ENCODE measurements around the gene SLC6A6.

The SLC6A6 gene

GRCh38 chr3:14397046-14397445 lies 5.4 kb upstream of the SLC6A6 start:
- no peak for DNase-seq
- TF ChIP-seq, protein P1, sequence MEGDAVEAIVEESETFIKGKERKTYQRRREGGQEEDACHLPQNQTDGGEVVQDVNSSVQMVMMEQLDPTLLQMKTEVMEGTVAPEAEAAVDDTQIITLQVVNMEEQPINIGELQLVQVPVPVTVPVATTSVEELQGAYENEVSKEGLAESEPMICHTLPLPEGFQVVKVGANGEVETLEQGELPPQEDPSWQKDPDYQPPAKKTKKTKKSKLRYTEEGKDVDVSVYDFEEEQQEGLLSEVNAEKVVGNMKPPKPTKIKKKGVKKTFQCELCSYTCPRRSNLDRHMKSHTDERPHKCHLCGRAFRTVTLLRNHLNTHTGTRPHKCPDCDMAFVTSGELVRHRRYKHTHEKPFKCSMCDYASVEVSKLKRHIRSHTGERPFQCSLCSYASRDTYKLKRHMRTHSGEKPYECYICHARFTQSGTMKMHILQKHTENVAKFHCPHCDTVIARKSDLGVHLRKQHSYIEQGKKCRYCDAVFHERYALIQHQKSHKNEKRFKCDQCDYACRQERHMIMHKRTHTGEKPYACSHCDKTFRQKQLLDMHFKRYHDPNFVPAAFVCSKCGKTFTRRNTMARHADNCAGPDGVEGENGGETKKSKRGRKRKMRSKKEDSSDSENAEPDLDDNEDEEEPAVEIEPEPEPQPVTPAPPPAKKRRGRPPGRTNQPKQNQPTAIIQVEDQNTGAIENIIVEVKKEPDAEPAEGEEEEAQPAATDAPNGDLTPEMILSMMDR (IDR thresholded peaks at IDR 0.05; ENCODE audit: low read depth, low read length, missing control alignments): no peak
- no peak overlapping the region for H3K27ac ChIP-seq
- no peaks in the 10 kb centered on the region for H3K36me3 ChIP-seq (replicated peaks)
- in situ Hi-C loops (cut with HindIII; ENCODE audit: low pct_ligation_motif_present, low sequenced_read_pairs): no loop called here
- H3K27me3 ChIP-seq (replicated peaks): no peaks in the 10 kb centered on the region
- no peak overlapping the region for H3K4me3 ChIP-seq (ENCODE audit: low read depth, low read length)

GRCh38 chr3:14397531-14397930 lies 4.9 kb upstream of the SLC6A6 start:
- H3K36me3 ChIP-seq (replicated peaks): no peaks in the 10 kb centered on the region
- no peaks in the 10 kb centered on the region for H3K27me3 ChIP-seq (replicated peaks)
- in situ Hi-C loops (cut with HindIII; ENCODE audit: low pct_ligation_motif_present, low sequenced_read_pairs): no loop called here
- no peak overlapping the region for H3K27ac ChIP-seq
- no peak overlapping the region for H3K4me3 ChIP-seq (ENCODE audit: low read depth, low read length)
- TF ChIP-seq, protein P1 (IDR thresholded peaks at IDR 0.05; ENCODE audit: low read depth, low read length, missing control alignments): no peak
- DNase-seq: no peak

DNA sequence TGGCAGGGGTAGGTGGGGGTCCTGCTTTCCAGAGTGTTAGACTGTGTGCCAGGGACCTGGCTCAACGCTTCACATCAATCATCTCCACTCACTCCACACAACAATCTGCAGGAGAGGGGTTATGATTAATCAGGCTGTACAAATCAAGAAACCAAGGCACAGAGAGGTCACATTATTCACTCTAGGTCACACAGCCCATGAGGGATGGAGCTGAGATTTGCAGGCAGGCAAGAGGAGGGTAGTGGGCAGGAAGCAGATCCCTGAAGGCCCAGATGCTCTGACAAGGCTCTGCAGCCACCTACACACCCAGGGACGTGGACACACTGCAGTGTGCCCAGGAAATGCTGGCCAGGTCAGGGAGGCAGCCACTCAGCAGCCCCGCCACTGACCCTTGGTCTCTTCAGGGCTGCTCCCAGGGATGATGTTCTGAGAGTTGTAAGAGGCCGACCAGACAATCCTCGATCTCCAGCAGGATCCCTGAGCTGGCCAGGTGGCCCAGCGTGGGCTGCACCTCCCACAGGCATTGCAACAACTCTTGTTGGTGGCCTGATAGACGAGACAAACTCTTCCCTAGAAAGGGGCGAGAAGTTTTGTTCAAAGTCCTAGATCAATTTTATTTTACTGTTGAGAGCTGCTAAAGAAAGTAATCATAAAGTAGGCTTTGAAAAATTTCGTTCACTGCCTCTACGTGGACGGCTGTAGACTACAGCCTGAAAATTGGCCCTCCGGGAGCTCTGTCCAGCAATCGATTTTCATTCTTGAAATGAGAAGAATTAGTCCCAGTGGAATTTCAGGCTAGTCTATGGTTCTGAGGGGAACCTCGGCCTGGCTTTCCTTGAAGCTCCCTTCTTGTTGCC lies 4.2 kb upstream of the SLC6A6 start:
- H3K27me3 ChIP-seq (replicated peaks): no peaks in the 10 kb centered on the region
- TF ChIP-seq, protein P1 (IDR thresholded peaks at IDR 0.05; ENCODE audit: low read depth, low read length, missing control alignments): no peak
- no peaks in the 10 kb centered on the region for H3K36me3 ChIP-seq (replicated peaks)
- in situ Hi-C loops (cut with HindIII; ENCODE audit: low pct_ligation_motif_present, low sequenced_read_pairs): no loop called here
- DNase-seq: no peak
- no peak overlapping the region for H3K4me3 ChIP-seq (ENCODE audit: low read depth, low read length)
- no peak overlapping the region for H3K27ac ChIP-seq

DNA sequence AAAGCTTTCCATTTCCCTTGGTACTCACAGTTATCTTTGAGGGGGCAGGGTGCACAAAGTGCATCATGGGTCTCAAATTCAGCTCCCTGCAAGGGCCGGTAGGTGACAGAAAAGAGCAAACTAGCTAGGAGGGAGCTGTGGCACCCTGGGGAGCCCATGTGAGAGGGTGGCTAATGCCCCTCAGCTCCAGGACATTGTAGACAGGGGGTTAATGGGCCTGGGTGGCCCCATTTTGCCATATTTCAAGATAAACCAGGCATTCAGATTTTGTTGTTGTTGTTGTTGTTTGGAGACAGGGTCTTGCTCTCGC lies 3.7 kb upstream of the SLC6A6 start:
- H3K4me3 ChIP-seq (ENCODE audit: low read depth, low read length): no peak overlapping the region
- H3K36me3 ChIP-seq (replicated peaks): no peaks in the 10 kb centered on the region
- H3K27ac ChIP-seq: no peak overlapping the region
- no peaks in the 10 kb centered on the region for H3K27me3 ChIP-seq (replicated peaks)
- no peak for DNase-seq
- TF ChIP-seq, protein P1 (IDR thresholded peaks at IDR 0.05; ENCODE audit: low read depth, low read length, missing control alignments): no peak
- in situ Hi-C loops (cut with HindIII; ENCODE audit: low pct_ligation_motif_present, low sequenced_read_pairs): no loop called here

DNA sequence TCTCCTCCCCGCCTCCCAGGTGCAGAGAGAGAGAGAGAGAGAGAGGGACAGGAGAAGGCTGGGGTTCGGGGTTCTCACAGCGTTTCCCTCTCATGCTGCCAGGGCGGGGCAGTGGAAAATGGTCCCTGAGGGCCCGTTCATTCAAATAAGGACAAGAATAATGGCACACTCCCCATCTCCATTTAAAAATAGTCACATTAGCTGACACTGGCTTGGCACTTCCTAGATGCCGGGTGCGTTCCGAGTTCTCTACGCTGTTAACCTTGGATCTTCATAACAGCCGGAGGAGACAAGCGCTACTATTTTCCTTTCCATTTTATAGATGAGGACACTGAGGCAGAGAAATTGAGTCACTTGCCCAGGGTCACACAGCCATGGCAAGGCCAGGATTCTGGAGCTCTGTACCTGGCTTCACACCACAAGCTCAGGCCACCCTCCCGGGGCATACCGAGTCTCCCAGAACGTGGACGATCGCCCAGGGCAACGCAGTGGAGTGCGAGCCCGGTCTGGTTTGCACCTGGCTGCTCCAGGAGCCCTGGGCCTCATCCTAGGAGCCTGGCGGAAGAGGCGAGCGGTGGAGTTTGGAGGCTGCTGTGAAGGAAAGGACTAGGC lies 608 bp upstream of the SLC6A6 start:
- Histone ChIP-seq H3K27ac (no peak overlapping the region), H3K27me3 (replicated peaks) (no peaks in the 10 kb centered on the region), H3K36me3 (replicated peaks) (no peaks in the 10 kb centered on the region), H3K4me3 (ENCODE audit: low read depth, low read length) (peak overlapping the region; percentile 89)
- in situ Hi-C loops (cut with HindIII; ENCODE audit: low pct_ligation_motif_present, low sequenced_read_pairs): no loop called here
- DNase-seq: no peak
- TF ChIP-seq, protein P1 (IDR thresholded peaks at IDR 0.05; ENCODE audit: low read depth, low read length, missing control alignments): no peak
